GM12878 (cell line): ENCODE measurements around the gene FAM9C. TPM values are rescaled to one million over a fixed set of nuclear protein-coding genes. Genes with fewer than 3 reads are reported as not detected.

Experiments
- ATAC-seq: fragments of 200-7000 bp; cut with Tn5 transposase; 3 replicates; pipeline ENCODE4 v1.9.1; 2020; ENCODE audit warnings: mild to moderate bottlenecking, moderate library complexity
- BruUV-seq: library from RNA; stranded (reverse); fragments of 400-500 nt; replicated peaks from 2 replicates; lab custom pipeline; 2021; lab: Mats Ljungman, UMichigan
- CTCF ChIA-PET: fragments of 300-600 bp; sonication (Branson Sonifier 250); formaldehyde crosslinking; extraction: SDS; loops from one replicate; lab custom pipeline; 2021; ENCODE audit warnings: inconsistent platforms; lab: Yijun Ruan, JAX
- POLR2A ChIA-PET: fragments of 350-600 bp; formaldehyde crosslinking; extraction: SDS; loops from one replicate; lab custom pipeline; 2021; ENCODE audit warnings: inconsistent platforms; lab: Charles Lee
- RAD21 ChIA-PET: fragments of 300-600 bp; sonication (Branson Sonifier 250); formaldehyde crosslinking; loops from one replicate; lab custom pipeline; 2023; ENCODE audit warnings: antibody characterized with exemption; ENCODE audit not compliant: unreplicated experiment; lab: Charles Lee
- SMC1A ChIA-PET: fragments of 300-600 bp; sonication (Branson Sonifier 250); formaldehyde crosslinking; loops from one replicate; lab custom pipeline; 2023; ENCODE audit not compliant: unreplicated experiment, uncharacterized antibody; lab: Charles Lee
- DNase-seq: peaks from one replicate; pipeline ENCODE4 v3.0.0-alpha.2; 2011; ENCODE audit warnings: low read depth, low spot score
- FAIRE-seq: peaks from 3 replicates; lab custom pipeline; 2011; peaks lifted over from hg19 to GRCh38; lab: Jason Lieb, UNC
- H2AFZ ChIP-seq: 2 replicates; pipeline ENCODE4 v1.6.0; 2011; ENCODE audit warnings: low read depth, low read length, control low read depth; ENCODE audit not compliant: control insufficient read depth
- H3K27ac ChIP-seq: 2 replicates; pipeline ENCODE4 v1.5.1; 2011; ENCODE audit warnings: control low read depth; ENCODE audit not compliant: control insufficient read depth, insufficient read depth
- H3K27me3 ChIP-seq, 2 experiments: replicated peaks in 1 of 2; 2 replicates each; pipeline versions ENCODE4 v1.6.0 to v1.6.1; 2011; ENCODE audit warnings: low read length in 1 of 2; ENCODE audit not compliant: control insufficient read depth in 2 of 2, insufficient read depth in 2 of 2
- H3K36me3 ChIP-seq, 2 experiments: 2 replicates each; pipeline ENCODE4 v1.5.1; 2011; ENCODE audit warnings: low read length in 1 of 2; ENCODE audit not compliant: control insufficient read depth in 2 of 2, insufficient read depth in 2 of 2
- H3K4me1 ChIP-seq: 2 replicates; pipeline ENCODE4 v1.6.1; 2011; ENCODE audit warnings: mild to moderate bottlenecking, low read length, moderate library complexity, mixed read lengths; ENCODE audit not compliant: control insufficient read depth, insufficient read depth
- H3K4me2 ChIP-seq: 2 replicates; pipeline ENCODE4 v1.6.0; 2011; ENCODE audit warnings: control low read depth; ENCODE audit not compliant: control insufficient read depth, insufficient read depth
- H3K4me3 ChIP-seq: fragments of 200-600 bp; sonication (generic); 2 replicates; pipeline ENCODE4 v1.5.1; 2016
- H3K79me2 ChIP-seq: 2 replicates; pipeline ENCODE4 v1.6.0; 2011; ENCODE audit warnings: low read length; ENCODE audit not compliant: control insufficient read depth, insufficient read depth
- H3K9ac ChIP-seq: 2 replicates; pipeline ENCODE4 v1.8.0; 2011; ENCODE audit warnings: low read length, control low read depth, mixed read lengths; ENCODE audit not compliant: control insufficient read depth, insufficient read depth
- H3K9me3 ChIP-seq: replicated peaks from 3 replicates; pipeline ENCODE4 v1.5.1; 2011; ENCODE audit warnings: mild to moderate bottlenecking, low read length; ENCODE audit not compliant: control insufficient read depth, insufficient read depth
- H4K20me1 ChIP-seq: 2 replicates; pipeline ENCODE4 v1.6.0; 2011; ENCODE audit not compliant: control insufficient read depth, insufficient read depth
- HDGF ChIP-seq: fragments of 450-650 bp; IDR thresholded peaks from 2 replicates; pipeline ENCODE4 v1.6.1; 2016; ENCODE audit warnings: antibody characterized with exemption
- ZNF384 ChIP-seq: IDR thresholded peaks from 2 replicates; pipeline ENCODE4 v1.6.1; 2012; ENCODE audit warnings: low read depth, mild to moderate bottlenecking, low read length, improper control_type of control experiment, borderline replicate concordance
- WGBS: methylation state at CpG from one replicate; pipeline ENCODE4 v1.1.6; 2016; ENCODE audit warnings: low lambda C conversion rate; ENCODE audit not compliant: insufficient replicate concordance, insufficient coverage; ENCODE audit errors: missing lambda C conversion rate; 5-methylcytosine and 5-hydroxymethylcytosine counted together
- in situ Hi-C: fragments of 300-500 bp; cut with MboI; formaldehyde crosslinking; loops from 9 replicates; pipeline ENCODE4 v1.14.3; 2018; ENCODE audit warnings: mixed read lengths
- intact Hi-C: fragments of 100-400 bp; cut with micrococcal nuclease; formaldehyde crosslinking; loops from one replicate; pipeline ENCODE4 v1.14.2; 2022; ENCODE audit not compliant: unreplicated experiment
- polyA plus RNA-seq, 11 experiments: library from polyadenylated mRNA; depleted of rRNA in 4 of 11; unstranded in 6 of 11; stranded (reverse) in 5 of 11; fragments of >200 nt; fragmentation: Nextera tagmentation in 4 of 11; fragmentation: Illumina TruSeq in 1 of 11; extraction: Ambion mirVana in 4 of 11; extraction: Trizol in 1 of 11; gene quantifications; 1 replicate in 1 of 11; 2 replicates in 10 of 11; pipeline versions ENCODE4 v1.2.1 to v1.2.3, GENCODE V29; 2011 to 2016; ENCODE audit warnings: inconsistent platforms in 2 of 11, missing spikeins in 2 of 11, low read depth in 1 of 11
- total RNA-seq, 4 experiments: library from RNA; depleted of rRNA in 3 of 4; stranded (reverse); fragments of >200 nt in 3 of 4; fragmentation: Illumina TruSeq in 1 of 4; extraction: Trizol in 1 of 4; gene quantifications; 2 replicates each; pipeline versions ENCODE4 v1.2.1 to v1.2.3, GENCODE V29; 2013 to 2021
- TF ChIP-seq, protein P1 (sequence below): fragments of 450-650 bp; IDR thresholded peaks from 2 replicates; pipeline ENCODE4 v1.6.1; 2017; ENCODE audit warnings: mild to moderate bottlenecking, moderate library complexity

Gene FAM9C
- total and polyA plus RNA-seq, 10 of the 15 experiments (the other 5 are each of a cell fraction or from before 2014, with no cell fraction given), result 0.01 to 0.03 TPM; not detected in 8

DNA sequence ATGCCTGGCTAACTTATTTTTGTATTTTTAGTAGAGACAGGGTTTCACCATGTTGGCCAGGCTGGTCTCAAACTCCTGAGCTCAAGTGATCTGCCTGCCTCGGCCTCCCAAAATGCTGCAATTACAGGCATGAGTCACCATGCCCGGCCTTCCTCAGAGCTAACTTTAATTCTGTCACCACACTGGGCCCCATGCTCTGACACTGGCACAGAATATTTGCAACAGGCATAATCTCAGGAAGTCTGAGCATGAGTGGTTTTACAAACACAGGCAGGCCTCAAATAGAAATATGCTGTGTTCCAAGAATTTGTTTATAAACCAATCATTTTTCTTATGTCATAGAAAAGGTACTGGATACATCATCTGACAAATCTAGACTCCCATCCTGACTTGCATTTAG is 32.7 kb upstream of the FAM9C start:
- TF ChIP-seq ZNF384 (no peak), HDGF (0 out of 2 replicates have a peak, but pooled peaks have one; percentile 53)
- TF ChIP-seq, protein P1, sequence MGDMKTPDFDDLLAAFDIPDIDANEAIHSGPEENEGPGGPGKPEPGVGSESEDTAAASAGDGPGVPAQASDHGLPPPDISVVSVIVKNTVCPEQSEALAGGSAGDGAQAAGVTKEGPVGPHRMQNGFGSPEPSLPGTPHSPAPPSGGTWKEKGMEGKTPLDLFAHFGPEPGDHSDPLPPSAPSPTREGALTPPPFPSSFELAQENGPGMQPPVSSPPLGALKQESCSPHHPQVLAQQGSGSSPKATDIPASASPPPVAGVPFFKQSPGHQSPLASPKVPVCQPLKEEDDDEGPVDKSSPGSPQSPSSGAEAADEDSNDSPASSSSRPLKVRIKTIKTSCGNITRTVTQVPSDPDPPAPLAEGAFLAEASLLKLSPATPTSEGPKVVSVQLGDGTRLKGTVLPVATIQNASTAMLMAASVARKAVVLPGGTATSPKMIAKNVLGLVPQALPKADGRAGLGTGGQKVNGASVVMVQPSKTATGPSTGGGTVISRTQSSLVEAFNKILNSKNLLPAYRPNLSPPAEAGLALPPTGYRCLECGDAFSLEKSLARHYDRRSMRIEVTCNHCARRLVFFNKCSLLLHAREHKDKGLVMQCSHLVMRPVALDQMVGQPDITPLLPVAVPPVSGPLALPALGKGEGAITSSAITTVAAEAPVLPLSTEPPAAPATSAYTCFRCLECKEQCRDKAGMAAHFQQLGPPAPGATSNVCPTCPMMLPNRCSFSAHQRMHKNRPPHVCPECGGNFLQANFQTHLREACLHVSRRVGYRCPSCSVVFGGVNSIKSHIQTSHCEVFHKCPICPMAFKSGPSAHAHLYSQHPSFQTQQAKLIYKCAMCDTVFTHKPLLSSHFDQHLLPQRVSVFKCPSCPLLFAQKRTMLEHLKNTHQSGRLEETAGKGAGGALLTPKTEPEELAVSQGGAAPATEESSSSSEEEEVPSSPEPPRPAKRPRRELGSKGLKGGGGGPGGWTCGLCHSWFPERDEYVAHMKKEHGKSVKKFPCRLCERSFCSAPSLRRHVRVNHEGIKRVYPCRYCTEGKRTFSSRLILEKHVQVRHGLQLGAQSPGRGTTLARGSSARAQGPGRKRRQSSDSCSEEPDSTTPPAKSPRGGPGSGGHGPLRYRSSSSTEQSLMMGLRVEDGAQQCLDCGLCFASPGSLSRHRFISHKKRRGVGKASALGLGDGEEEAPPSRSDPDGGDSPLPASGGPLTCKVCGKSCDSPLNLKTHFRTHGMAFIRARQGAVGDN, result peak; percentile 54; the same call in 1 of the 2 replicates
- H3K79me2 ChIP-seq, result no peaks in the 10 kb centered on the region; the same call in 1 of the 2 replicates
- WGBS, result 19% methylated on average over 2 of the region's 2 CpGs
- DNase-seq (no peak), FAIRE-seq (no peak), ATAC-seq (0 out of 3 replicates have a peak, but pooled peaks have one; percentile 2)
- H3K4me2 ChIP-seq, result no peak overlapping the region; the same call in 1 of the 2 replicates
- intact Hi-C loops (no loop called here), in situ Hi-C loops (no loop called here)
- no peaks in the 10 kb centered on the region for H3K36me3 ChIP-seq
- POLR2A ChIA-PET, result interaction anchor here (0.7 to 17.3 kb wide), 17 partner anchors 9 to 234 kb away, joined by 3 to 280 read pairs (median 4); no protein-coding TSS in a partner anchor
- SMC1A ChIA-PET, result interaction anchor here (0.7 to 27.7 kb wide), 12 partner anchors 12 to 592 kb away, joined by 3 to 847 read pairs (median 18); no protein-coding TSS in a partner anchor
- RAD21 ChIA-PET, result interaction anchor here (0.7 to 23.1 kb wide), 14 partner anchors 9 to 180 kb away, joined by 3 to 689 read pairs (median 13); partner anchors contain the start of gene TMSB4X
- CTCF ChIA-PET, result interaction anchor here (0.5 to 3.3 kb wide), 13 partner anchors 8 to 265 kb away, joined by 3 to 12 read pairs (median 4); no protein-coding TSS in a partner anchor
- peak overlapping the region; percentile 81 for H3K27ac ChIP-seq
- BruUV-seq, result TSS peak; percentile 30
- peaks cover 77% of the 10 kb centered on the region for H3K4me1 ChIP-seq
- no peaks in the 10 kb centered on the region for H3K27me3 ChIP-seq
- H3K4me3 ChIP-seq, result no peak overlapping the region
- H3K9ac ChIP-seq, result peak overlapping the region; percentile 45; the same call in 1 of the 2 replicates
- no peaks in the 10 kb centered on the region for H4K20me1 ChIP-seq
- peak overlapping the region; percentile 27 for H2AFZ ChIP-seq
- peaks cover 3% of the 10 kb centered on the region for H3K9me3 ChIP-seq
